GM18505 (cell line): Measurements from ENCODE around the gene CLSTN1.

Experiments
- ATAC-seq: cut with Tn5 transposase; IDR thresholded peaks from one replicate; pipeline ENCODE4 v1.9.1; 2021; ENCODE audit not compliant: unreplicated experiment
- POLR2A ChIP-seq: IDR thresholded peaks from 4 replicates; pipeline ENCODE4 v1.6.1; 2011; ENCODE audit warnings: borderline replicate concordance; ENCODE audit not compliant: insufficient read depth, insufficient read length; ENCODE audit errors: extremely low read depth

Gene CLSTN1

GRCh38 chr1:9744106-9744799 is 79.5 kb downstream of the CLSTN1 start:
- no peak for ATAC-seq
- no peak for TF ChIP-seq POLR2A

- ATAC-seq: no peak
- TF ChIP-seq POLR2A: no peak
Observed at GRCh38 chr1:9737671-9738070, 86.1 kb downstream of the CLSTN1 start.

DNA sequence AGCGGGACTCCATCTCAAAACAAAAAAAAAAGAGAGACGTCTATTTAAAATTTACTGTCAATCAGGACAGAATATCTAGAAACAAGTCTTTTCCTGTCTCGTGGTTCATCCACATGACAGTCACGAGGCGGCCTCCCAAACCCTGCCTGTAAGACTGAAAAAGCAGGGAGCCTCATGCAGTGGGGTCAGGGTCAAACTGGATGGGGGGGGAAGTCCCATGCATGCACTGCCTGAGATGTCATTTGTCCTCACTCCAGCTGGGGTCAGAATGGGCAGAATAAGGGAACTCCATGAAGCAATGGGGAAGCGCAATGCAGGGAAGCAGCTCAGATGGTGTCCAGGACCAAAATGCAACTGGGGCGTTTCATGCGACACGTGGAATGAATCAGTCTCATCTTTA is 86.7 kb downstream of the CLSTN1 start:
- no peak for ATAC-seq
- no peak for TF ChIP-seq POLR2A

GRCh38 chr1:9736241-9736640 is 87.5 kb downstream of the CLSTN1 start:
- no peak for TF ChIP-seq POLR2A
- no peak for ATAC-seq

DNA sequence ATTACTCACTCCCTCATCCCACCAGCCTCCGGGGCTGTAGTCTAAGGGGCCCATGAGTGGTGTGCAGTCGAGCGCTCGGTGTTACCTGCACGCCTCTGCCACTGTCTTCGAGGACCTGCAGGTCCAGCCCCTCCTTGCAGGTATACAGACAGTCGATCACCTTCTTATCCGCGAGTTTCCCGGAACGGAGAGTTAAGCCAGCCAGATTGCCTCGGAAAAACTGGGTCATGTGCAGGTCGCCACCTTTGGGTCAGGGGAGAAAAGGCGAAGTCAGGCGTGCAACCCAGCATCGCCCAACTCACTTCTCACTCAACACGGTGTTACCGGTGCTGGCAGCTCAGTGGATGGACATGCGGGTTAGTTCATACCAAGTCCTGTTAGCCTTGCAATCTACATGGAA is 88.0 kb downstream of the CLSTN1 start:
- ATAC-seq: no peak

DNA sequence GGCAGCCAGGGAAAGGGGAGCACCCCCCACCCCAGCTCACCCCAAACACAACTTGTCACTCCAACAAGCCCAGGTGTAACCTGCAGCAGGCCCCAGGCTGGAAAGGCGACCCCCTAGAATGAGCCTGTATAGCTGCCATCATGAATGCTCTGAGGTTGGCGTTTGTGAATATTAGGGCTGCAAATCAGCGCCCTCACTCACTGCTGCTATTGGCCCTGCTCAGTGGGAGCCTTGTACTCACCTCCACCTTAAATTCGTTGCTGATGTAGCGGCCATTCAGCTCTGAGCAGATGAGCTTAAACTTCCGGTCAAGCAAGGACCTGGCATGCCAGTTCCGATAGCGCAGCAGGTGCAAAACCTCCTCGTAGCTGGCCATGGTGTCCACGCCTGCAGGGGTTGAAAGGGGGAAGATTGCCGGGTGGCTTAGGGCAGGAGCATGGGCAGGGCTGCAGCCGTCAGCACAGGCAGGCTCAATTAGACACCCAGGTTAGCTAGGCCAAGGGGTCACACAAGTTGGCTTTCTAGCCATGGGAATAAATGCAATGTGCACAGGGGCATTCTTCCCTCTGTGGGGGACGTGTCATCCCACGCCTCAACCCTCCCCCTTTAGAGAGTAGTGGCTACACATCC is 90.5 kb downstream of the CLSTN1 start:
- ATAC-seq: no peak
- TF ChIP-seq POLR2A: peak; percentile 39

More for the DNA sequence above, 88.0 kb downstream of the CLSTN1 start:
- no peak for TF ChIP-seq POLR2A

DNA sequence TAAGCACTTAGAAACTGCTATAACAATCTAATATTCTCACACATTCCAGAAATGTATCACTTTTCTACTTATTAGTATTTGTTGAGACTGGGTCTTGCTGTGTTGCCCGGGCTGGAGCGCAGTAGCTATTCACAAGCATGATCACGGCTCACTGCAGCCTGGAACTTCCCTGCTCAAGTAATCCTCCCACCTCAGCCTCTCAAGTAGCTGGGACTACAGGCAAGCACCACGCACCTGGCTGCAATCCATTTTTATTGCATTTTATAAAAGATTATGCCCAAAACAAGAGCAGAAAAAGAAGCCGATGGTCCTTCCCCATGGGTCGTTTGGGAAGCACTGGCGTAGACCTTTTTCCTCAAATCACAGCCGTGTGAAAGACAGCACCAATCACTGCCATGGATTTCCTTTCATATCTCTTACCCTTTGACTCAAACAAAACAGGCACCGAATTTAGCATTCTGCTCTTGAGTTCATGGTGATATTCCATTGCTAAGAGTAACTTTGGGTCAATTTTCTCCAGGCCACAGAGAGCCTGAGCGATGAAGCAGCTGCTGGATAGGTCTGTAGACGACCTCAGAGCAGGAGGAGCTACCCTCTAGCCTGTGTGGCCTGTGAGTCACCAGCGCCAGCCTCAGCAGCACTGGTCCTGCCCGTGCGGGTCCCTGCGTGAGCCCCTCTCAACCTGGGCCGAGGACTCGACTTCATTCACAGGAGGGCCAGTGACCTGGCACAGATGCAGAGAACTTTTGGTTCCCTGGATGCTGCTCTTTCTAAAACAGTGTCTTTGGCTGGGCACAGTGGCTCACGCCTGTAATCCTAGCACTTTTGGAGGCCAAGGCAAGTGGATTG is 91.4 kb downstream of the CLSTN1 start:
- no peak for TF ChIP-seq POLR2A
- ATAC-seq: no peak

- ATAC-seq: no peak
Observed at GRCh38 chr1:9731561-9731960, 92.2 kb downstream of the CLSTN1 start.

DNA sequence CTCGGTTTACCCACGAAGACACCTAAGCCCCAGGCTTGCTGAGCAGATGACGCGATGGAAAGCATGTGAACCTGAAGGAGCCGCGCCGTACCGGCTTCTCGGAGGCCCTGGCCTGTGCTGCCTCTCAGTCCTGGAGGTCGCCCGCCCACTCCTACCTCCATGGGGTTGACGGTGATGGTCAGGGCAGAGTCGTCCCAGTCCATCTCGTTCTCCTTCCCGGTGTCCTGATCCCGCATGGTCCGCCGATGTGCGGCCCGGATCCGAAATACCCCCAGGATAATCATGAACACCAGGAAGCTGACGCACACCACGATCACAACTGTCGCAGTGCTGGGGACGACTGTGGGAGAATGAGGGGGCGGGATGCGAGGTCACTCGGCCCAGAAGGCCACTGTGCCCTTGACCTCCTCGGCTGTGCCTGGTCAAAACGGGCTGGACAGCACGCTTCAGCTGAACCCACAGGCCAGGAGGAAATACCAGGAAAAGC is 92.7 kb downstream of the CLSTN1 start:
- no peak for TF ChIP-seq POLR2A
- ATAC-seq: no peak

More at GRCh38 chr1:9731561-9731960, 92.2 kb downstream of the CLSTN1 start:
- no peak for TF ChIP-seq POLR2A

DNA sequence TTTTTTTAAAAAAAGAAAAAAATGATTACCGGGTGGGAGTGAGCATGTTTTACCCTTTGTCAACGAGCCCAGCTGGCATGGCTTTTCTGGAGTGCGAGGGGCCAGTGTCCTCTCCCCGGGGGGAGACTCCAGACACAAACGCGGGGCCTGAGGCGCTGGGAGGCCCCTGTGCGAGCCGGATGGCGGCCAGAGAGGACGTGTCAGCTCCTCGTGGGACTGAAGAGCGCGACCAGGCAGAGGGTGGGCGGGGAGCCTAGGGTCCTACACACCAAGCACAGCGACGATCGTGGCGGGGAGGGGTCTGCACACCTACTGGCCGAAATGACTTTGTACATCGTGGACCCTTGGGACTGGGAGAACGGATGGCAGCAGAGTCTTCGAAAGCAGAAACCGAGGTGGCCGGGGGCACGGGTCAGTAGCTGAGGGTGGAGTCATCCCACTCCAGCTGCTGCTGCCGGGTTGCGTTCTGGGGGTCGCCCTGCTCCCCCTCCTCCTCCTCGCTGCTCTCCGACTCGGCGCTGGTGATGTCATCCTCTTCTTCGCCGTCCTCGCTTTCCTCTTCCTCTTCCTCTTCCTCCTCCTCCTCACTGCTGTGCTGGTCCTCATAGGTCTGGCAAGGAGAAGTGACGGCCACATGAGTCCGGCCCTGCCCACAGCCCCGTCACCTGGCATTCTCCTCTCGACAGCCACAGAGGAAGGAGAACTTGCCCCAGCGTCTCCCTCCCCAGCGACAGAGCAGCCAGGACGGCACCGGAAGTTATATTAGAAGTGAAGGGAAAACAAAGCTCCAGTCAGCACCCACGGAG is 93.5 kb downstream of the CLSTN1 start:
- TF ChIP-seq POLR2A: no peak
- ATAC-seq: no peak

DNA sequence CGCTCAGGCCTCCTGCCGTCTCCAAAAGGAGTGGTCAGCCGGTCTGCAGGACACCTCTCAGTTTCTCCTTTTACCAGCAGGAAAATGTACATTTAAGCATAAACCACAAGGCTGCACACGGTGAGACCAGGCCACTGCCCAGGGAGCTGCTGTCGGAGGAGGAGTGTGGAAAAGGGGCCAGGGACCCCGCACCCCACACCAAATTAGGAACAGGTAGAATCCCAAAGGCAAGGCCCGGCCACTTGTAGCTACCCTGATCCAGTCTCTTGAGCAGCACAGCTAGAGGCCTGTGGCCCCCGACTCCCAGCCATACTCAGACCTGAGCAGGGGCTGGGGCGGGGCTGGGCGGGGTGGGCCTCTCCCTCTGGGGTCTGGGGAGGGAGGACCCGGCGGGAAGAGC is 94.2 kb downstream of the CLSTN1 start:
- no peak for TF ChIP-seq POLR2A
- ATAC-seq: no peak

DNA sequence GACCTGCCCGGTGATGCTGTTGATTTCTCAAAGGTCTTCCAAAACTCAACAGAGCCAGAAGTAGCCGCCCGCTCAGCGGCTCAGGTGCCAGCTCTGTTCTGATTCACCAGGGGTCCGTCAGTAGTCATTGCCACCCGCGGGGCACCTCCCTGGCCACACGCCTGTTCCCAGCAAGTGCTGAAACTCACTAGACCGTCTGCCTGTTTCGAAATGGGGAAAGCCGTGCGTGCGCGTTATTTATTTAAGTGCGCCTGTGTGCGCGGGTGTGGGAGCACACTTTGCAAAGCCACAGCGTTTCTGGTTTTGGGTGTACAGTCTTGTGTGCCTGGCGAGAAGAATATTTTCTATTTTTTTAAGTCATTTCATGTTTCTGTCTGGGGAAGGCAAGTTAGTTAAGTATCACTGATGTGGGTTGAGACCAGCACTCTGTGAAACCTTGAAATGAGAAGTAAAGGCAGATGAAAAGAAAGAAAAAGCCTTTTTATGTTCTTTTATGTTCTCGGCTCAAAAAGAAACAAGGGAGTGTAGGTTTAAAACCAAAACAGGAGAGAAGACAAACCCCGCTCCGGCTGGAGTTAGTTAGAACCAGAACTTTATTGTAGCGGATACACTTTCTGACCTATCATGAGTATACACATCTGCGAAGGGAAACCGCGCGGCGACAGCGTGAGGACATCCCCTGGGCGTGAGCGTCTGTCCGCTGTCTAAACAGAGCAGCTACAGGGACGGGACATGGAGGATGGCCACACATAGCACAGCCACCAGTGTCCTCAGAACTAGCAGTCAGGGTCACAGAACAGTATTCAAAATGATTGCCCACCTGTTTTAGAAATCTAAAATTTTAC is 95.1 kb downstream of the CLSTN1 start:
- ATAC-seq: no peak
- TF ChIP-seq POLR2A: peak; percentile 10

DNA sequence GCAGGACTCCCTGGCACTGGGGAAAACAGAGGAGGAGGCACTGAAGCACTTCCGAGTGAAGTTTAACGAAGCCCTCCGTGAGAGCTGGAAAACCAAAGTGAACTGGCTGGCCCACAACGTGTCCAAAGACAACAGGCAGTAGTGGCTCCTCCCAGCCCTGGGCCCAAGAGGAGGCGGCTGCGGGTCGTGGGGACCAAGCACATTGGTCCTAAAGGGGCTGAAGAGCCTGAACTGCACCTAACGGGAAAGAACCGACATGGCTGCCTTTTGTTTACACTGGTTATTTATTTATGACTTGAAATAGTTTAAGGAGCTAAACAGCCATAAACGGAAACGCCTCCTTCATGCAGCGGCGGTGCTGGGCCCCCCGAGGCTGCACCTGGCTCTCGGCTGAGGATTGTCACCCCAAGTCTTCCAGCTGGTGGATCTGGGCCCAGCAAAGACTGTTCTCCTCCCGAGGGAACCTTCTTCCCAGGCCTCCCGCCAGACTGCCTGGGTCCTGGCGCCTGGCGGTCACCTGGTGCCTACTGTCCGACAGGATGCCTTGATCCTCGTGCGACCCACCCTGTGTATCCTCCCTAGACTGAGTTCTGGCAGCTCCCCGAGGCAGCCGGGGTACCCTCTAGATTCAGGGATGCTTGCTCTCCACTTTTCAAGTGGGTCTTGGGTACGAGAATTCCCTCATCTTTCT is 96.7 kb downstream of the CLSTN1 start:
- no peak for TF ChIP-seq POLR2A
- ATAC-seq: no peak
